Esophagus muscularis mucosa (tissue), 4 donors: Measurements from ENCODE around the gene GRIK3. TPM values are rescaled to one million over a fixed set of nuclear protein-coding genes. Genes with fewer than 3 reads are reported as not detected.

ENCODE experiments used
- DNase-seq: peaks from one replicate; pipeline ENCODE4 v3.0.0-alpha.2; 2017; ENCODE audit errors: extremely low spot score
- H3K27ac ChIP-seq, 4 donors: fragments of 200-600 bp; sonication (generic); replicated peaks in 1 of 4; 1 replicate in 3 of 4; 2 replicates in 1 of 4; pipeline ENCODE4 v1.5.1; 2016 to 2019; ENCODE audit warnings: mild to moderate bottlenecking in 1 of 4
- H3K27me3 ChIP-seq, 4 donors: fragments of 200-600 bp; sonication (generic); one replicate each; pipeline versions ENCODE4 v1.5.1 to v1.6.0; 2016 to 2019
- H3K36me3 ChIP-seq, 4 donors: fragments of 200-600 bp; sonication (generic); one replicate each; pipeline ENCODE4 v1.5.1; 2016 to 2019
- H3K4me1 ChIP-seq, 4 donors: fragments of 200-600 bp; sonication (generic); one replicate each; pipeline ENCODE4 v1.5.1; 2016 to 2019
- H3K4me3 ChIP-seq, 4 donors: fragments of 200-600 bp; sonication (generic); 1 replicate in 2 of 4; 2 replicates in 2 of 4; pipeline ENCODE4 v1.5.1; 2016 to 2019; ENCODE audit warnings: mild to moderate bottlenecking in 4 of 4, moderate library complexity in 1 of 4
- H3K9me3 ChIP-seq, 4 donors: fragments of 200-600 bp; sonication (generic); 1 replicate in 3 of 4; 2 replicates in 1 of 4; pipeline ENCODE4 v1.5.1; 2016 to 2019
- EP300 ChIP-seq: sonication (generic); formaldehyde crosslinking; IDR thresholded peaks from one replicate; pipeline ENCODE4 v1.6.1; 2017; ENCODE audit warnings: antibody characterized with exemption
- POLR2A ChIP-seq: fragments of 450-650 bp; IDR thresholded peaks from one replicate; pipeline ENCODE4 v1.6.1; 2017; ENCODE audit warnings: antibody characterized with exemption, moderate library complexity, mild to moderate bottlenecking, low read depth
- POLR2AphosphoS5 ChIP-seq, 2 donors: sonication (generic); formaldehyde crosslinking; IDR thresholded peaks; one replicate each; pipeline ENCODE4 v1.6.1; 2017; ENCODE audit warnings: antibody characterized with exemption in 2 of 2
- WGBS: methylation state at CpG from one replicate; pipeline ENCODE4 v1.1.5; 2018; 5-methylcytosine and 5-hydroxymethylcytosine counted together
- intact Hi-C: fragments of 100-400 bp; cut with DNase I; formaldehyde crosslinking; loops from one replicate; pipeline ENCODE4 v1.15.1; 2023
- total RNA-seq, 4 donors: library from RNA; depleted of rRNA; stranded (reverse); fragments of >200 nt; gene quantifications; one replicate each; pipeline versions ENCODE4 v1.1.0 to v1.2.1, GENCODE V29; 2016
- TF ChIP-seq, protein P1 (sequence below), 3 experiments: fragments of 200-600 bp in 2 of 3; fragments of 450-650 bp in 1 of 3; sonication (generic) in 2 of 3; IDR thresholded peaks; one replicate each; pipeline ENCODE4 v1.5.1; 2017 to 2019; ENCODE audit warnings: antibody characterized with exemption in 3 of 3, mild to moderate bottlenecking in 2 of 3, moderate library complexity in 1 of 3

The GRIK3 gene
- total RNA-seq, 4 donors from 2014 or later: 5.3 to 7.9 (median 6.6) TPM

DNA sequence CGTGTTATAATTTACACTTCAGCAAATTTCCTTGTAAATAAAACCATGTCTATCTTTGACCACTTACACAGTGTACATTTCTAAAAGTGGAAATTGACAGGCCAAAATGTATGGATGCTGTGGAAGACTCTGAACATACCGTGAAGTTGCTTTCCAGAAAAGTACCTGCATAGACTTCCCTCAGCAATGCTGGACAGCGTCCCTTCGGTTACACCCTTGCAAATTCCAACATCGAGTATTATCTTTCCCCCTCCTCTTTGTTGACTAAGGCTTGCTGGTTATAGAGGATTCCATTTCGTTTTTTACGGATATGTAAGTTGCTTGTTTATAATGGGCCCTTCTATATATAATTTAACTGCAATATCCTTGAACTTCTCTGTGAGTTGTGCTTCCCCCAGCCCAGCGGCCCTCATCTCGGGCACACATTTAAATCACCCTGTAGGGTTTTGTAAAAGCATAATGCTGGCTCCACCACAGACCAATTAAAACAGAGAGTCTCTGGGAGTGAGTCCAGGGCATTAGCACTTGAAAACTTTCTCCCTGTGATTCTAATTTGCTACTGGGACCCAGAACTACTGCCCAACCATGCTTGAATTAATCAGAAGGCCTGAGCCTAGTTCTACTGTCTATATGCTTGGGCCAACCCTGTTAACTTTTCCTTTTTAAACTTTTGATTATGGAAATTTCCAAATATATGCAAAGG lies 230.3 kb downstream of the GRIK3 start:
- no peak for DNase-seq
- intact Hi-C loops: no loop called here
- no peaks in the 10 kb centered on the region for H3K4me1 ChIP-seq
- TF ChIP-seq POLR2A: no peak
- no peak for TF ChIP-seq POLR2AphosphoS5 (IDR thresholded peaks at IDR 0.05)
- TF ChIP-seq, protein P1, sequence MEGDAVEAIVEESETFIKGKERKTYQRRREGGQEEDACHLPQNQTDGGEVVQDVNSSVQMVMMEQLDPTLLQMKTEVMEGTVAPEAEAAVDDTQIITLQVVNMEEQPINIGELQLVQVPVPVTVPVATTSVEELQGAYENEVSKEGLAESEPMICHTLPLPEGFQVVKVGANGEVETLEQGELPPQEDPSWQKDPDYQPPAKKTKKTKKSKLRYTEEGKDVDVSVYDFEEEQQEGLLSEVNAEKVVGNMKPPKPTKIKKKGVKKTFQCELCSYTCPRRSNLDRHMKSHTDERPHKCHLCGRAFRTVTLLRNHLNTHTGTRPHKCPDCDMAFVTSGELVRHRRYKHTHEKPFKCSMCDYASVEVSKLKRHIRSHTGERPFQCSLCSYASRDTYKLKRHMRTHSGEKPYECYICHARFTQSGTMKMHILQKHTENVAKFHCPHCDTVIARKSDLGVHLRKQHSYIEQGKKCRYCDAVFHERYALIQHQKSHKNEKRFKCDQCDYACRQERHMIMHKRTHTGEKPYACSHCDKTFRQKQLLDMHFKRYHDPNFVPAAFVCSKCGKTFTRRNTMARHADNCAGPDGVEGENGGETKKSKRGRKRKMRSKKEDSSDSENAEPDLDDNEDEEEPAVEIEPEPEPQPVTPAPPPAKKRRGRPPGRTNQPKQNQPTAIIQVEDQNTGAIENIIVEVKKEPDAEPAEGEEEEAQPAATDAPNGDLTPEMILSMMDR (IDR thresholded peaks at IDR 0.05): no peak
- TF ChIP-seq EP300: no peak
- H3K27me3 ChIP-seq: peaks cover 0 to 19% (median 0%) of the 10 kb centered on the region in 4 donors
- WGBS: 53% methylated on average over 9 of the region's 9 CpGs
- no peak overlapping the region for H3K27ac ChIP-seq
- no peaks in the 10 kb centered on the region for H3K9me3 ChIP-seq
- H3K4me3 ChIP-seq: no peak overlapping the region
- no peaks in the 10 kb centered on the region for H3K36me3 ChIP-seq

DNA sequence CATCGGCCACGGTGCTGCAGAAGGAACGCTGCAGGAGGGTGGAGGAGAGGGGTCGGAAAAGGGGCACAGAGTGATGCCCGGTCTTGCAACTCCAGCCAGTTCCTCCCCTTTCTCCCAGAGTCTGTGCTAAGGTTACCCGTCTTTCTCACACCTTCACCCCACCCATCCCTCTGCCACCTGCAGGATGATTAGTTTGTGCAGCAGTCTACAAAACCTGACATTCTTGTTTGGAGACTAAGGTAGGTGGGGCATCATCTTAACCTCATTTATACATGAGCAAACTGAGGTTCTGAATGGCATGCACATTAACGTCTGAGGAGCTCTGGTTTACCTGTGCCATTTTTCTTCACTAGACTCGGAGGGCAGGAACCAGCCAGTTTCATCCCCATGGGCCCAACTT lies 232.3 kb downstream of the GRIK3 start:
- no peaks in the 10 kb centered on the region for H3K9me3 ChIP-seq
- H3K27ac ChIP-seq: no peak overlapping the region
- 87% methylated on average over 8 of the region's 8 CpGs for WGBS
- no peaks in the 10 kb centered on the region for H3K4me1 ChIP-seq
- DNase-seq: no peak
- no peaks in the 10 kb centered on the region for H3K36me3 ChIP-seq
- no peak overlapping the region for H3K4me3 ChIP-seq
- intact Hi-C loops: no loop called here
- TF ChIP-seq EP300 (no peak), POLR2AphosphoS5 (IDR thresholded peaks at IDR 0.05) (no peak), POLR2A (no peak)
- TF ChIP-seq, protein P1 (IDR thresholded peaks at IDR 0.05): no peak
- H3K27me3 ChIP-seq: peaks cover 0 to 29% (median 0%) of the 10 kb centered on the region in 4 donors

DNA sequence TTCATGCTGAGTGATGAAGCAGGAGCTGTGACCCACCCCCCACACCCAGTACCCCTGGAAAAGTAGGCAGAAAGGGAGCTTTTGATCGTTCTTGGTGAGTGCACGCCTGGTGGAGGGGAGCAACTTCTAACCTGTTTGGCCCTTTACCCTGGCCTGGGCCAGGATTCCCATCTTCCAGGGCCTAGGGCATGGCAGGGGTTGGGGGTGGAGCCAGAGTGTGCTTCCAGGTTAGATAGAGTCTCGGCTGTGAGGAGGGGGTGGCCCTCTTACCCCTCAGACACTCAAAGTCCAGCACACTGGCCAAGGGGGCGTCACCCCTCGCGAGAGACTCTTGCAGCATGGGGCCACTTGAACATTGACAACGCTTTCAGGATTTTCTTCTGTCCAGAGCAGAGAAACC lies 236.6 kb downstream of the GRIK3 start:
- H3K27me3 ChIP-seq: peaks cover 0 to 24% (median 0%) of the 10 kb centered on the region in 4 donors
- H3K27ac ChIP-seq: no peak overlapping the region
- WGBS: 75% methylated on average over 5 of the region's 7 CpGs

GRCh38 chr1:36796733-36797132 lies 237.6 kb downstream of the GRIK3 start:
- Histone ChIP-seq H3K9me3 (no peaks in the 10 kb centered on the region), H3K4me1 (no peaks in the 10 kb centered on the region), H3K27ac (no peak overlapping the region), H3K36me3 (no peaks in the 10 kb centered on the region), H3K27me3 (peaks cover 0 to 26% (median 0%) of the 10 kb centered on the region in 4 donors), H3K4me3 (no peak overlapping the region)
- intact Hi-C loops: no loop called here
- WGBS: 83% methylated on average over 3 of the region's 5 CpGs
- no peak for TF ChIP-seq POLR2AphosphoS5 (IDR thresholded peaks at IDR 0.05)
- no peak for TF ChIP-seq EP300
- TF ChIP-seq, protein P1 (IDR thresholded peaks at IDR 0.05): no peak
- TF ChIP-seq POLR2A: no peak
- DNase-seq: no peak

More for the DNA sequence above, 236.6 kb downstream of the GRIK3 start:
- Histone ChIP-seq H3K36me3 (no peaks in the 10 kb centered on the region), H3K4me3 (no peak overlapping the region), H3K4me1 (no peaks in the 10 kb centered on the region), H3K9me3 (no peaks in the 10 kb centered on the region)
- DNase-seq: no peak
- intact Hi-C loops: no loop called here
- TF ChIP-seq POLR2A (no peak), POLR2AphosphoS5 (IDR thresholded peaks at IDR 0.05) (no peak), EP300 (no peak)
- TF ChIP-seq, protein P1 (IDR thresholded peaks at IDR 0.05): no peak
